Activated T-cell treated with anti-CD3 and anti-CD28 coated beads for 24 hours (primary cell): ENCODE data around the gene DNA2.
"Not testable (repeated sequence)": the region's sequence is repeated elsewhere in the genome, so short reads cannot be mapped to it uniquely, and the experiment has no call there.

Experiments used
- DNase-seq: peaks from one replicate; pipeline ENCODE4 v3.0.0-alpha.2; 2020; ENCODE audit warnings: low read depth

DNA2 gene

GRCh38 chr10:68449698-68450097 is 22.1 kb downstream of the DNA2 start:
- DNase-seq, result not testable (repeated sequence)

- no peak for DNase-seq
Observed at GRCh38 chr10:68446179-68446578, 25.6 kb downstream of the DNA2 start.

GRCh38 chr10:68442971-68443370 is 28.8 kb downstream of the DNA2 start:
- DNase-seq, result no peak

- DNase-seq, result no peak
Observed at GRCh38 chr10:68440898-68441297, 30.9 kb downstream of the DNA2 start.

- DNase-seq, result no peak
Observed at GRCh38 chr10:68435803-68436202, 36.0 kb downstream of the DNA2 start.

GRCh38 chr10:68434657-68435056 is 37.1 kb downstream of the DNA2 start:
- DNase-seq, result no peak

GRCh38 chr10:68428396-68429104 is 43.2 kb downstream of the DNA2 start:
- DNase-seq, result no peak

- no peak for DNase-seq
Observed at GRCh38 chr10:68424454-68425014, 47.2 kb downstream of the DNA2 start.

- DNase-seq, result peak; percentile 16
Observed at GRCh38 chr10:68423522-68423921, 48.3 kb downstream of the DNA2 start.

GRCh38 chr10:68419376-68419775 is 52.4 kb downstream of the DNA2 start:
- DNase-seq, result no peak

- no peak for DNase-seq
Observed at GRCh38 chr10:68408898-68409518, 62.8 kb downstream of the DNA2 start.

- DNase-seq, result peak; percentile 77
Observed at GRCh38 chr10:68406815-68407548, 64.8 kb downstream of the DNA2 start, which contains the start of gene RUFY2. RUFY2 (minus strand) TSS chr10:68407277; CDS start chr10:68407189, 88 bp downstream.

- DNase-seq, result peak; percentile 26
Observed at GRCh38 chr10:68406111-68406814, 65.5 kb downstream of the DNA2 start.

- DNase-seq, result no peak
Observed at GRCh38 chr10:68403701-68404100, 68.1 kb downstream of the DNA2 start.

- DNase-seq, result no peak
Observed at GRCh38 chr10:68402276-68402675, 69.5 kb downstream of the DNA2 start.

GRCh38 chr10:68397005-68397404 is 74.8 kb downstream of the DNA2 start:
- DNase-seq, result no peak

- DNase-seq, result no peak
Observed at GRCh38 chr10:68385740-68386139, 86.0 kb downstream of the DNA2 start.

GRCh38 chr10:68371604-68372003 is 100.2 kb downstream of the DNA2 start:
- DNase-seq, result no peak

- DNase-seq, result no peak
Observed at GRCh38 chr10:68367121-68367520, 104.7 kb downstream of the DNA2 start.

- no peak for DNase-seq
Observed at GRCh38 chr10:68366600-68366999, 105.2 kb downstream of the DNA2 start.

- no peak for DNase-seq
Observed at GRCh38 chr10:68365611-68366010, 106.2 kb downstream of the DNA2 start.
